DOHH2 (cell line): Measurements from ENCODE around the gene WDR70.
"Not testable (repeated sequence)": the region's sequence is repeated elsewhere in the genome, so short reads cannot be mapped to it uniquely, and the experiment has no call there.

Experiments used
- H3F3A ChIP-seq: fragments of 200-600 bp; sonication (generic), shearing (Covaris generic); 2 replicates; pipeline ENCODE4 v1.6.0; 2016; ENCODE audit warnings: antibody characterized with exemption, mild to moderate bottlenecking; ENCODE audit not compliant: control insufficient read depth, insufficient read depth
- H3K27ac ChIP-seq: fragments of 200-600 bp; sonication (generic); 2 replicates; pipeline ENCODE4 v1.5.1; 2014; ENCODE audit warnings: low read depth, mild to moderate bottlenecking, low read length, moderate library complexity
- H3K27me3 ChIP-seq: fragments of 200-600 bp; sonication (generic); 2 replicates; pipeline ENCODE4 v1.6.1; 2014; ENCODE audit warnings: mild to moderate bottlenecking, low read length, mixed read lengths; ENCODE audit not compliant: control insufficient read depth
- H3K36me3 ChIP-seq: fragments of 200-600 bp; sonication (generic); 2 replicates; pipeline ENCODE4 v1.6.1; 2014; ENCODE audit warnings: mild to moderate bottlenecking, low read length, moderate library complexity, mixed read lengths; ENCODE audit not compliant: control insufficient read depth
- H3K4me1 ChIP-seq: fragments of 200-600 bp; sonication (generic); 2 replicates; pipeline ENCODE4 v1.6.1; 2014; ENCODE audit warnings: mild to moderate bottlenecking, low read length, mixed read lengths; ENCODE audit not compliant: control insufficient read depth
- H3K4me2 ChIP-seq: fragments of 200-600 bp; sonication (generic); 2 replicates; pipeline ENCODE4 v1.6.0; 2014; ENCODE audit warnings: mild to moderate bottlenecking, low read length, moderate library complexity
- H3K4me3 ChIP-seq: fragments of 200-600 bp; sonication (generic); 2 replicates; pipeline ENCODE4 v1.5.1; 2014; ENCODE audit warnings: mild to moderate bottlenecking, low read length, mixed read lengths
- H3K79me2 ChIP-seq: fragments of 200-600 bp; sonication (generic); 2 replicates; pipeline ENCODE4 v1.6.1; 2014; ENCODE audit warnings: mild to moderate bottlenecking, low read length, mixed read lengths; ENCODE audit not compliant: control insufficient read depth
- H3K9me2 ChIP-seq: fragments of 200-600 bp; sonication (generic); replicated peaks from 2 replicates; pipeline ENCODE4 v1.6.1; 2014; ENCODE audit warnings: mild to moderate bottlenecking, low read length, mixed read lengths; ENCODE audit not compliant: control insufficient read depth
- H3K9me3 ChIP-seq: fragments of 200-600 bp; sonication (generic); 2 replicates; pipeline ENCODE4 v1.6.1; 2014; ENCODE audit warnings: antibody characterized with exemption, low read length, mixed read lengths; ENCODE audit not compliant: control insufficient read depth, insufficient read depth
- H4K20me1 ChIP-seq: fragments of 200-600 bp; sonication (generic); 2 replicates; pipeline ENCODE4 v1.6.0; 2014; ENCODE audit warnings: low read depth, mild to moderate bottlenecking, antibody characterized with exemption, low read length, moderate library complexity; ENCODE audit not compliant: control insufficient read depth, insufficient read depth
- EZH2phosphoT487 ChIP-seq: fragments of 200-600 bp; sonication (generic); IDR thresholded peaks from 2 replicates; pipeline ENCODE4 v1.6.1; 2017; ENCODE audit warnings: borderline replicate concordance, mild to moderate bottlenecking, antibody characterized with exemption, low read length, moderate library complexity, mixed read lengths
- TF ChIP-seq, protein P1 (sequence below): fragments of 200-600 bp; sonication (generic); IDR thresholded peaks from one replicate; pipeline ENCODE4 v1.5.1; 2014; ENCODE audit warnings: antibody characterized with exemption, mild to moderate bottlenecking, low read depth, low read length; ENCODE audit not compliant: poor library complexity, severe bottlenecking

Gene WDR70

DNA sequence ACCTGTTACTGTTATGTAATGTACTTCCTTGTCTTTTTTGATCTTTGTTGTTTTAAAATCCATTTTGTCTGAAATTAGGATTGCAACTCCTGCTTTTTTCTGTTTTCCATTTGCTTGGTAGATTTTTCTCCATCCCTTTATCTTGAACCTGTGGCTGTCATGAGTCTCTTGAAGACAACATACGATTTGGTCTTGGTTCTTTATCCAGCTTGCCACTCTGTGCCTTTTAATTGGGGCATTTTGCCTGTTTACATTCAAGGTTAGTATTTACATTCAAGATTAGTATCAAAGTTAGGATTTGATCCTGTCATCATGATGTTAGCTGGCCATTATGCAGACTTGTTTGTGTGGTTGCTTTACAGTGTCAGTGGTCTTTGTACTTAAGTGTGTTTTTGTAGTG, 304.0 kb downstream of the WDR70 start:
- no peak overlapping the region for H3K4me2 ChIP-seq
- TF ChIP-seq, protein P1, sequence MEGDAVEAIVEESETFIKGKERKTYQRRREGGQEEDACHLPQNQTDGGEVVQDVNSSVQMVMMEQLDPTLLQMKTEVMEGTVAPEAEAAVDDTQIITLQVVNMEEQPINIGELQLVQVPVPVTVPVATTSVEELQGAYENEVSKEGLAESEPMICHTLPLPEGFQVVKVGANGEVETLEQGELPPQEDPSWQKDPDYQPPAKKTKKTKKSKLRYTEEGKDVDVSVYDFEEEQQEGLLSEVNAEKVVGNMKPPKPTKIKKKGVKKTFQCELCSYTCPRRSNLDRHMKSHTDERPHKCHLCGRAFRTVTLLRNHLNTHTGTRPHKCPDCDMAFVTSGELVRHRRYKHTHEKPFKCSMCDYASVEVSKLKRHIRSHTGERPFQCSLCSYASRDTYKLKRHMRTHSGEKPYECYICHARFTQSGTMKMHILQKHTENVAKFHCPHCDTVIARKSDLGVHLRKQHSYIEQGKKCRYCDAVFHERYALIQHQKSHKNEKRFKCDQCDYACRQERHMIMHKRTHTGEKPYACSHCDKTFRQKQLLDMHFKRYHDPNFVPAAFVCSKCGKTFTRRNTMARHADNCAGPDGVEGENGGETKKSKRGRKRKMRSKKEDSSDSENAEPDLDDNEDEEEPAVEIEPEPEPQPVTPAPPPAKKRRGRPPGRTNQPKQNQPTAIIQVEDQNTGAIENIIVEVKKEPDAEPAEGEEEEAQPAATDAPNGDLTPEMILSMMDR = no peak
- TF ChIP-seq EZH2phosphoT487 = no peak
- no peaks in the 10 kb centered on the region for H3F3A ChIP-seq
- no peaks in the 10 kb centered on the region for H4K20me1 ChIP-seq
- no peaks in the 10 kb centered on the region for H3K4me1 ChIP-seq
- H3K36me3 ChIP-seq = no peaks in the 10 kb centered on the region
- H3K79me2 ChIP-seq = no peaks in the 10 kb centered on the region
- H3K9me2 ChIP-seq = no peaks in the 10 kb centered on the region
- no peak overlapping the region for H3K4me3 ChIP-seq
- no peaks in the 10 kb centered on the region for H3K27me3 ChIP-seq
- no peaks in the 10 kb centered on the region for H3K9me3 ChIP-seq
- H3K27ac ChIP-seq = no peak overlapping the region

DNA sequence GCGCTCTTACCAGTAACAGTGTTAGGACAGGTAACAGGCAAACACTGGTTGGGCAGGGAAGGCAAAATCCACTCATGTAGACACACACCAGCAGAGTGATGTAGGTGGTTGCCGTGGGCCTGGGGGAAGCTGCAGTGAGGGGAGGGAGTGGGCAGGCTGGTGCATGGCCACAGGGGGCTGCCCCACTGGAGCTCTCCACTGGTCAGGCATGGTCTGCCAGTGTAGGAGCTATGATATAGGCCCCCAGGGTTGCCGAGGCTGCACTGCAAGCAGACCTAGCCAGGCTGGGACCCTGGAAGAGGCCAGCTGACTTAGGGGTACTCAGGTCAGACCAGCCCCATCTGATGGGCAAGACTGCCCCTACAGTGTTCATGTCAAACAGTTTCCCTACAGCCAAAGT, 306.1 kb downstream of the WDR70 start:
- H3K27ac ChIP-seq = no peak overlapping the region
- H3K9me3 ChIP-seq = no peaks in the 10 kb centered on the region
- no peak for TF ChIP-seq EZH2phosphoT487
- TF ChIP-seq, protein P1 = no peak
- no peaks in the 10 kb centered on the region for H3K36me3 ChIP-seq
- no peaks in the 10 kb centered on the region for H3K9me2 ChIP-seq
- no peaks in the 10 kb centered on the region for H3K79me2 ChIP-seq
- no peaks in the 10 kb centered on the region for H3K4me1 ChIP-seq
- H4K20me1 ChIP-seq = no peaks in the 10 kb centered on the region
- H3K27me3 ChIP-seq = no peaks in the 10 kb centered on the region
- H3K4me2 ChIP-seq = no peak overlapping the region
- no peak overlapping the region for H3K4me3 ChIP-seq
- no peaks in the 10 kb centered on the region for H3F3A ChIP-seq

DNA sequence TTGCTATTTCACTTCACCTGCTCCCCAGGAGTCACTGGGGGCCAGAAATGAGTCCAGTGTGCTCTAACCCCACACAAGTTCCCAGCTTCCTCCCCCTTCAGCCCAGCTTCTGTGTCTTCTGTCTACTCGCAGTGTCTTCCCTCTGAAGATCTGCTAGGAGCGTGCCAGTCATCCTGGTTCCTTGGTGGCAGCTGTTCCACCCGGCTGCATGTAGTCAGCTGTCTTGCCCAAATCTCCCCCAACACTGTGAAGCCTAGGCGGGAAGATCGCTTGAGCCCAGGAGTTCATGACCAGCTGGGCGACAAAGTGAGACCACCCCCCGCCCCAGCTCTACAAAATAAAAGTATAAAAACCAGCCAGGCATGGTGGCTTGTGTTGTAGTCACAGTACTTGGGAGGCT, 306.7 kb downstream of the WDR70 start:
- H3K4me2 ChIP-seq = no peak overlapping the region
- no peaks in the 10 kb centered on the region for H3K4me1 ChIP-seq
- no peaks in the 10 kb centered on the region for H3K79me2 ChIP-seq
- no peaks in the 10 kb centered on the region for H4K20me1 ChIP-seq
- H3K4me3 ChIP-seq = no peak overlapping the region
- TF ChIP-seq, protein P1 = no peak
- TF ChIP-seq EZH2phosphoT487 = no peak
- no peak overlapping the region for H3K27ac ChIP-seq
- H3K9me3 ChIP-seq = no peaks in the 10 kb centered on the region
- H3K9me2 ChIP-seq = no peaks in the 10 kb centered on the region
- H3F3A ChIP-seq = no peaks in the 10 kb centered on the region
- H3K36me3 ChIP-seq = no peaks in the 10 kb centered on the region
- H3K27me3 ChIP-seq = no peaks in the 10 kb centered on the region

DNA sequence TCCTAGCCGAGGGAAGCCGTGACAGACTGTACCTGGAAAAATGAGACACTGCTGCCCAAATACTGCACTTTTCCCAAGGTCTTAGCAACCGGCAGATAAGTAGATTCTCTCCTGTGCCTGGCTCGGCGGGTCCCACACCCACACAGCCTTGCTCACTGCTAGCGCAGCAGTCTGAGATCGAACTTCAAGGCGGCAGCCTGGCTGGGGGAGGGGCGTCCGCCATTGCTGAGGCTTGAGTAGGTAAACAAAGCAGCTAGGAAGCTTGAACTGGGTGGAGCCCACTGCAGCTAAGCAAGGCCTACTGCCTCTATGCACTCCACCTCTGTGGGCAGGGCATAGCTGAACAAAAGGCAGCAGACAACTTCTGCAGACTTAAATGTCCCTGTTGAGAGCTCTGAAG, 309.8 kb downstream of the WDR70 start:
- not testable (repeated sequence) for H3K4me1 ChIP-seq, H3K4me2 ChIP-seq, H3K27ac ChIP-seq, H3K27me3 ChIP-seq, H3K9me3 ChIP-seq, H4K20me1 ChIP-seq, H3K4me3 ChIP-seq, H3F3A ChIP-seq, H3K36me3 ChIP-seq, H3K79me2 ChIP-seq, H3K9me2 ChIP-seq

DNA sequence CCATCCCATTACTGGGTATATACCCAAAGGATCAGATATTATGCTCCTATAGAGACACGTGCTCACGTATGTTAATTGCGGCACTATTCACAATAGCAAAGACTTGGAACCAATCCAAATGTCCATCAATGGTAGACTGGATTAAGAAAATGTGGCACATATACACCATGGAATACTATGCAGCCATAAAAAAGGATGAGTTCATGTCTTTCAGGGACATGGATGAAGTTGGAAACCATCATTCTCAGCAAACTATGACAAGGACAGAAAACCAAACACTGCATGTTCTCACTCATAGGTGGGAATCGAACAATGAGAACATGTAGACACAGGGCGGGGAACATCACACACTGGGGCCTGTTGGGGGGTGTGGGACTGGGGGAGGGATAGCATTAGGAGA, 315.2 kb downstream of the WDR70 start:
- H3F3A ChIP-seq, H3K4me3 ChIP-seq, H3K4me1 ChIP-seq, H3K9me3 ChIP-seq, H4K20me1 ChIP-seq, H3K9me2 ChIP-seq, H3K79me2 ChIP-seq, H3K27ac ChIP-seq, H3K4me2 ChIP-seq, H3K27me3 ChIP-seq, H3K36me3 ChIP-seq: not testable (repeated sequence)
